Islet of Langerhans (tissue), 1 donor: ENCODE measurements around the gene TPRN.

Experiments
- FAIRE-seq: peaks from one replicate; lab custom pipeline; 2011; peaks lifted over from hg19 to GRCh38; lab: Jason Lieb, UNC

Gene TPRN

DNA sequence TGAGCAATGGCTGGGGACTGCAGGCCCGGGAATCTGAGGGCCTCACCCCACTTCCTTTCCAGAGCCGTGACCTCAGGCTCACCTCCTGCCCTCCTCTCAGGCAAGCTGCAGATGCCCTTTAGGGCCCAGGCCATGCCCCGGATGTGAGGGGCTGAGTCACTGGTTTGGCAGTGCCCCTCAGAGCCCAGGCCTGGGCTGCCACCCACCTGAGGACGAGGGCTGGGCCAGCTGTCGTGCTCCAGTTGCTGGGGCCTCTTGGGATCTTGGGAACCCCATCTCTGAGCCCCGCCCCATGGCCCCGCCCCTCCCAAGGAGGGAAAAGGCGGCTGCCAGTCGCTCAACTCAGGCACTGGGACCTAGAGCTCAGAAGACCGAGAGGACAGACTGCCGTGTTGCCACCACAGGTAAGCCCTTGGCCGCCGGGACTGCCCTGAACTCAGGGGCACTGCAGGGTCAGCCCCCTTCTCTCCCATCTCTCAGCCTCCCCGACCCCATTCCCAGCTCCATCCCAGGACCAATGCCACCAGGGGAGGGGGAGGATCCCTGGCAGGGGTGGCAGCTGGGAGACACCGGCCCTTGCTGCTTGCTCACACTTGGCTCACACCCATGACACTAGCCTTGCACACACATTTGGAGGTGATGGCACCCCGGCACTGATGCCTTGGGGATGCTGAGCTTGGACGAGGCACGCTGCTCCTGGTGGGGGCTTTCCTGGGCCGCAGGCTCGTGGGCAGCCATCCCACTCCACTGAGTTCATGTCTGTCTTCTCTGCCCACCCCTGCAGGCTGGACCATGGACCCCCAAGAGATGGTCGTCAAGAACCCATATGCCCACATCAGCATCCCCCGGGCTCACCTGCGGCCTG, 24.5 kb upstream of the TPRN start, which contains the start of gene CYSRT1:
TSS of gene CYSRT1 (plus strand) at position 345 of the 865 bp plus-strand sequence. CDS start at position 793, 448 bp downstream.
- FAIRE-seq: no peak

DNA sequence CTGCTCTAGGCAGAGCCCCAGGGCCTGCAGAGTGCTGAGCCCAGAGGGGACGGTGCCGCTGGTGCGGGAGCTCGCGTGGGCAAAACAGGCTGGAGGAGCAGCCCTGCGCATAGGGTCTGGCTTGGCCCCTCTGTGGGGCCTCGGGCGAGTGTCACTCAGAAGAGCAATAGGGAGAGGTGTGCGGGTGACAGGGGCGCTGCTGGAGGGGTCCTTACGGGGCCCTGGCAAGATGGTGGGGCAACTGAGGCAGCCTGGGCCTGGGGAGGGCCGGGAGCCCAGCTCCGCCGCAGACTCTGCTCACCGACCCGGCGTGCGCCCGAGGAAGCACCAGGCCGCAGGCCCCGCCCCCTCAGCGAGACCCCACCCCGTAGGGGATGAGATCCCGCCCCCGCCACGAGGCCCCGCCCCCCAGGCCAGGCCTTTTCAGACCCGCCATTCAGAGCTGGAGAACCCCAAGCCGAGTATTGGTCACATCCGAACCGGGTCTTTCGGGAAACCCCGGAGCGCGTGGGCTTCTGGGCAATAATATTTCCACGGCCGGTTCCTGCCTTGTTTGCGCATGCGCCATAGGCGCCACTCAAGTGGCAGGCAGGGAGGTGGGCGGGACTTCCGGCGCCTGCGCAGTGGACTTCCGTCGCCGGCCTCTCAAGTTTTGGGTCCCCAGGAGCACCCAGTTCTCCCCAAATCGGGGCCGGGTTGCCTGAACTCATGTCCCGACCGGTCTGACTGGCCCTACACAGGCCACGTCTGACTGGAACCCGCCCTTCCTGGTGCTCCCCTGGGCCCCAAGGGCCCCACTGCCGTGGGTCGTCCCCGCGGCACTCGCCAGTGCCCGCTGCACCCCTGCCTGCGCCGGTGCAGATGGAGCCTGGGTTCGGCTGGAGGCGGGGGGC, 22.8 kb upstream of the TPRN start:
- peak; percentile 27 for FAIRE-seq

DNA sequence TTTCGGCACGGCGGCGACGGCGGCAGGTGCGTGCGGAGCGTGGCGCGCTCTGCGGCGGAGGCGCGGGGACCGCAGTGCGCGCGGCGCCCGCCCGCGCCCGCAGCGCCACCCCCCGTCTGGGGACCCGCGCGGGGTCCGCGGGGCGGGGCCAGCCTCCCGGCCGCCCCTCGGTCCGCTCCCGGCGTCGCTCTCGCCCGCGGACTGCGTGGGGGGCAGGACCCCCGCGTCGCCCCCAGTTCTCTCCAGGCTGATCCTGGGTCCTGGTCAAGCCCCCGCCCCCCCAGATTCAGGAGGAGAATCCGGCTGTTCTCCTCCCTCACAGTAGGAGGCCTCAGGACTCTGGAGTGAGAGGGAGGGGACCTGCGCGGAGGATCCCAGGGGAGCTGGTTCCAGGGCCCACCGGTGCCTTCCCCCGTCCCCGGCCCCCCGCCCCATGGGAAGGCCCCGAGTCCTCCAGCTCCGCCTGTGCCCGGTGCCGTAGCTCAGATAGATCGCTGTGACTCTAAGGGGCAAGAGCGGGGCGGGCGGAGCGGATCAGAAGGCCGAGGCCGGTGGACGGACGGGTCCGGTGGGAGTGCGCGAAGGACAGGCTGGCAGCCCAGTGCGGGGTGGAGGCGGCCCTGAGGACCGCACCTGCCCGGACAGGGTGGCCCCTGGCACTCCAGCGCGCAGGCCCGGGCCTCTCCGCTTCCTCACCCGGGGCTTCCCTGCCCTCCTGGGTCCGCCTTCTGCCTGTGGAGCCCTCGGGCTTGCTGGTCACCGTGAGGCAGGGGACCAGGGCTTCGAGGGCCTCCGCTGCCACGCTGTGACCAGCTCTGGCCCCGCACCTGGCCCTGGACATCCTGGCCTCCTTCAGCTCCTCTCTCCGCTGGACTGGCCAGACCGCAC, 21.9 kb upstream of the TPRN start, which contains the start of gene RNF208:
TSS of gene RNF208 (minus strand) at position 51 of the 888 bp plus-strand sequence. CDS start 1,028 bp downstream, outside the sequence.
- no peak for FAIRE-seq

DNA sequence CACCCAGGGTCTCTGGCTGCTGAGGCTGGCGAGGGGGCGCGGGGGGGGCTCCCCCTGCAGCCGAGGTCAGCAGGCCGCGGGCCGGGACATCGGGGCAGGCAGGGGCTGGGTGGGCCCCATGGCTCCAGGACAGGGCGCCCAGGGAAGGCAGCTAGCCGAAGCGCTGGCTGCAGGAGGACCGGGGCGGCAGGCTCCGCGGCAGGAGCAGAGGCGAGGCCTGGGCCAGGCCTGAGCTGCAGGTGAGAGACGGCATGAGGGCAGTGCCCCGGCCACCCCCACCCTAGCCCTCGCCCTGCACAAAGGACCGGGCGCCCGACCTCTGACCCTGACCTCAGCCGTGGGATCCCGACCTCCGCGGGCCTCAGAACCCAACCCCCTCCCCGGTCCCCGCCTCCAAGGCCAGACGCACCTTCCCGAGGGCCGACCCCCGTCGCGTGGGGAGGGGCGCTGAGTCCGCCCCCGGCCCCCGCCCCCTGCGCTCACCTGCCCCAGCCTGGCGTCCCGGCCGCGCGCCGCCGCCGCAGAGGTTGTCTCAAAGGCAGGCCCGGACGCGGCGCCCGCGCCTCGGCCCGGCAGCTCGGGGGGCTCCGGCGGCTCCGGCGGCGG, 21.1 kb upstream of the TPRN start:
- no peak for FAIRE-seq

DNA sequence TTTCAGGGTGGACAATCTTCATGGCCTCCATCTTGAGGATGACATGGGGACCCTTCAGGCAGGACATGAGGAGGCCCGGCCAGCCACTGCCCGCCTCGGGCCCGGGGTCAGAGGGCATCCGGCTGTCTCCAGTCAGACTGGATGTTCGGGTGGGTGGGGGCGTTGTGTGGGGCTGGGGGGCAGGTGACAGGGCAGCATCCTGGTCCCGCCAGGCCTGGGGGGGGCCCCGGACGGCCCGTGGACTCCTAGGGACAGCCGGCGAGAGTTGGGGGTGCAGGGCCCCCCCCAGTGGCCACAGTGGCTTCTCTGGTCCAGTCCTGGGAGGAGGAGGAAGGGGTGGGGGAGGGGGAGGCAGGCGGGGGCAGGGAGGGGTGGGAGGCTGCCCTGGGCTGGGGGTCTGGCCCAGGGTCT, 20.6 kb upstream of the TPRN start:
- no peak for FAIRE-seq

DNA sequence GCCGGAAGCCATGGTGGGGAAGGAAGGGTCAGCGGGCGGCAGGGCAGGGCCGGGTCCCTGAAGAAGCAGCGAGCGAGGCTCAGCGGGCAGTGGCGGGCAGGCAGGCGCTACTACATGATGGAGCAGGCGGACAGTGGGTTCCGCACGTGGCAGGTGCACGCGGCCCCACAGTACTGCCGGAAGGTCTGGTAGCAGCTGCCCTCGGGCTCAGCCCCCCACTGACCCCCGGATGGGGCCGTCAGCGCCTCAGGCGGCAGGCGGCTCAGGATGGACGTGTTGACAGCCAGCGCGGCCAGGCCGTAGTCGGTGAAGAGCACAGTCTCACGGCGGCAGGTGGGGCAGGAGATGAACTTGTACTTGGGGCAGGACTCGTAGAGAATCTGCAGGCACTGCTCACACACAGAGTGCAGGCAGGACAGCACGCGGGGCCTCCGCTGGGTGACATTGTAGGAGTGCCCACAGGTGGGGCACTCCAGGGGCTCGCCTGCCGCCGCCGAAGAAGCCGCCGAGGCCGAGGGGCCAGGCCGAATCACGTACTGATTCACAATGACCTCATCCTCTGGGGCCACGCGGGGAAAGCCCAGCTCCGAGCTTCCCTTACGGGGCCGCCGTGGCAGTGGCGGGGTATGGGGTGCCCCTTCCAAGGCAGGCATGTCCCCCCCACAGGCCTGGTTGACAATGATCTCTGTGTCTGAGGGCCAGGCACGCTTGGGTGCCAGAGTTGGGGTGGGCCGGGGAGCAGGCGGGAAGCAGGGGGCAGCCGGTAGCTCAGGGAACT, 20.0 kb upstream of the TPRN start:
- FAIRE-seq: no peak

DNA sequence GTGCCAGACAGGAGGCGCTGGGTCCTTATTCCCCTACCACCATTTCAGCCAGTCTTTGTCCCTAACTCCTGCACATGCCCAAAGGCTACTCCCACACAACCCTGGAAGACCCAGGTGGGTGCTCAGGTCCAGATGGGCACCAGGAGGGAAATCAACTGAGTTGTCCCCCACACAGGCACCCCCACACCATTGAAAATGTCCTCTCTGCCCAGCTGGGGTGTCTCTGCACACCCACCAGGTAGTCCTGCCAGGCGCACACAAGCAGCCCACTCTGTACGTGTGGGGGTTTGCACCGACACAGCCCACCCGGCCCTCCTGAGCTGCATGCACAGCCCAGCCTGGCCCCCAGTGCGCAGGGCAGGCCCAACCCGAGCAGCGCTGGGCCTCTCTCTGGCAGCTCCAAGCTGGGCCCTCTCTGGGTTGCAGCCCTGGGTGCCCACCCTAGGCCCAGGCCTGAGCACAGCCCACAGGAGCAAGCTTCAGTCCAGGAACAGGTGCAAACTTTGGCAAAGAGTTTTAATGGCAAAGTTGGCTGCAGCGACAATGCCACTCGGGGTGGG, 19.3 kb upstream of the TPRN start:
- no peak for FAIRE-seq

DNA sequence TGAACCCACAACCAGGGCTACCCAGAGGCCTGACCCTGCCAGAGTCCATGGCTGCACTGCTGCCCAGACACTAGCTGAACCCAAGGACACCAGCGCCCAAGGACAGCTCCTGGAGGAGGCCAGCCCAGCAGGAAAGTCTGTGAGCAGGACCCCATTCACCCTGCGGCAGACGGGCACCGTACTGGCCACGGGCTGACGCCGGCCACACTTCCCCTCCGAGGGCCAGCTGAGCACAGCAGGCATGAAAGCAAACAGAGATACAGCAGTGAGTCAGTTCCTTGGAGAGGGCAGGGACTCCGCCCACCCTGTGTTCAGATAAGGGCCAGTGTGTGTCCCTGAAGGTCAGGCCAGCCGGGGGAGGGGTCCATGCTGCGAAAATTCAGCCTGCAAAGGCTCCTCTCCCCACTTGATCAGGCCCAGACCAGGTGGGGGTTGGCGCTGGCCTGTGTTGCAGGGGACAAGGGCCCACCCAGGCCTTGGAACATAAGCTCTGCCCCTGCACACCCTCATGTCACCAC, 18.3 kb upstream of the TPRN start:
- FAIRE-seq: no peak

DNA sequence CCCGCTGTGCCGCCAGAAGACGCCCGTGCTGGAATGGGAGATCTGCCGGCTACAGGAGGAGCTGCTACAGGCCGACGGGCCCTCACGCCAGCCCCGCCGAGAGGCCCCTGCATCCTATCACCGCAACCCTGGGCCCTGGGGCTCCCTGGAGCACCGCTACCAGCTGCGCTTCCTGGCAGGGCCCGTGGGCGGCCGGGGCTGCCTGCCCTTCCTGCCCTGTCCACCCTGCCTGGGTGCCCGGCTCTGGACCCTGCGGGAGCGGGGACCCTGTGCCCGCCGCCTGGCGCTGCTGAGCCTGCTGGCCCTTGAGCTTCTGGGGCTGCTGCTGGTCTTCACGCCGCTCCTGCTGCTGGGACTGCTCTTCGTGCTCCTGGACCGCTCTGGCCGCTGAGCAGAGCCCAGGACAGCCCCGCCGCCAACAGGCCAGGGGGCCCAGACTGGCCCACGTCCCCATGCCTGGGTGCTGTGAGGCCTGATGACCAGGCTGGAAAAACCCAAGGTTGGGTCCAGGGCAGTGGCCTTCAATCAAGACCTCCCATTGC, 17.7 kb upstream of the TPRN start:
- FAIRE-seq: no peak

DNA sequence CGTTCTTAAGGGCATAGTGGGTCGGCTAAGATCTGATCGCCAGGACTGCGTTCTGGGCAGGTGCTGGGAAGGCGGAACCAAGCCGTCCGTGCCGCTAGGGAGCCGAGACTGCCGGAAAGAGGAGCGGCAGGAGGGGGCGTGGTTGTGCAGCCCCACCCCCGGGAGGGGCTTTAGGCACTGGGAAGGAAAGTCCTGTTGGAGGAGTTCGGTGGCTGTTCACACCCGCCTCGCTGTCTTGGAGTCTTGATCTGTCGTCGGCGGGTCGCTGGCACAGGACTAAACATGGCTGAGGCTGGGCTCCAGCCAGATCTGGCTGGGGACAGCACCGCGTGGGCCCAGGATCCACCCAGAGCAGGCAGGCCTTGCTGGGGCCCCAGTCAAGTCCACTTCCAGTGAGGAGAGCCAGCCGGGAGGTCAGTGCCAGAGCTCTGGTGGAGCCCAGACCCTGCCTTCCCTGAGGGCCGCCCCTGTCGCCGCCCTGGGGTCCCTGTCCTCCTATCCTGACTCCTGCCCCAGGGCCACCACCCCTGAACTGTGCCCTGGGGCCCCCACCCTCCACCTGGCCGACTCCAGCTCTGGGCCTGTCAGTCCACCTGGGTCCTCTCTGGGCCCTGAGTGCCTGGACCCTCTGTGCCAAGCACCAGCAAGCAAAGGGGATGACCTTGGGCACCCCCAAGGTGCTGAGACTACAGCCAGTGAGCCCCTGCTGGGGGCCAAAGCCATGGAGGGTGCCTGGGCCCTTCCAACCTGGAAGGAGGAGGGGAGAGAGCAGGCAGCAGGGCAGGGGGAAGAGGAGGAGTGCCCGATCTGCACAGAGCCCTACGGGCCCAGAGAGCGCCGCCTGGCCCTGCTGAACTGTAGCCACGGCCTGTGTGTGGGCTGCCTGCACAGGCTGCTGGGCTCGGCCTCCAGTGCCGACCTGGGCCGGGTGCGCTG, 17.0 kb upstream of the TPRN start:
- no peak for FAIRE-seq

DNA sequence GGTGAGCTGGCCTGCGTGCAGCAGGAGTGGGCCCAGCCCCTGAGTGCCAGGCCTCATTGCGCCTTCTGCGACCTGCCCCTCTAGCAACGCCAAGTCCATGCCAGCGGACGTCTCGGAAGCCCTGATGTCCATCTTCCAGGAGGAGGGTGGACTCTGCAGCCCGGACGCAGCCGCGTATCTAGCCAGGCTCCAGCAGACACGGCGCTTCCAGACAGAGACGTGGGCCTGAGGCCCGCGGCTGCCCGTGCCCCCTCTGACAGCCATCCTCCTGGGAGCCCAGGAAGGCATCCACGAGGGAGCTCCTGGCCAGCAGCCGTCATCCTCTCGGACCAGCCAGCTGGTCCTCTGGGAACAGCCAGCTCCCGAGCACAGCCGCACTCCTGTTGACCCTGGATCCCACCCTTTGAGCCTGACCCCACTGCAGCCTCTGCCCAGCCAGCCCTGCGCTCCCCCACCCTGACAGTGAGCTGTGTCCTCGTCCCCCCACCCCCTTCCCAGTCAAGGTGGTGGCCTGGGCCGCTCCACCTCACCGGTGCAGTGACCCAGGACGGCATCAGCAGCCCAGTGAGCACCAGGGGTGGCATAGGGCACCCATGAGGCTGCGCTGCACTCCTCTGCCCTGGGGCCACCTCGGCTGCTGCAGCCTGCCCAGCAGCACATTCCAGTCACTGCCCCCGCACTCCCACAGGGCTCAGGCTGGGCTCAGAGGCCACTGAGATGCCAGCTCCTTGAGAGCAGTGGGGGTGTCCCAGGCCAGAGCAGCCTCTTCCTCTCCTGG, 15.8 kb upstream of the TPRN start:
- FAIRE-seq: no peak

DNA sequence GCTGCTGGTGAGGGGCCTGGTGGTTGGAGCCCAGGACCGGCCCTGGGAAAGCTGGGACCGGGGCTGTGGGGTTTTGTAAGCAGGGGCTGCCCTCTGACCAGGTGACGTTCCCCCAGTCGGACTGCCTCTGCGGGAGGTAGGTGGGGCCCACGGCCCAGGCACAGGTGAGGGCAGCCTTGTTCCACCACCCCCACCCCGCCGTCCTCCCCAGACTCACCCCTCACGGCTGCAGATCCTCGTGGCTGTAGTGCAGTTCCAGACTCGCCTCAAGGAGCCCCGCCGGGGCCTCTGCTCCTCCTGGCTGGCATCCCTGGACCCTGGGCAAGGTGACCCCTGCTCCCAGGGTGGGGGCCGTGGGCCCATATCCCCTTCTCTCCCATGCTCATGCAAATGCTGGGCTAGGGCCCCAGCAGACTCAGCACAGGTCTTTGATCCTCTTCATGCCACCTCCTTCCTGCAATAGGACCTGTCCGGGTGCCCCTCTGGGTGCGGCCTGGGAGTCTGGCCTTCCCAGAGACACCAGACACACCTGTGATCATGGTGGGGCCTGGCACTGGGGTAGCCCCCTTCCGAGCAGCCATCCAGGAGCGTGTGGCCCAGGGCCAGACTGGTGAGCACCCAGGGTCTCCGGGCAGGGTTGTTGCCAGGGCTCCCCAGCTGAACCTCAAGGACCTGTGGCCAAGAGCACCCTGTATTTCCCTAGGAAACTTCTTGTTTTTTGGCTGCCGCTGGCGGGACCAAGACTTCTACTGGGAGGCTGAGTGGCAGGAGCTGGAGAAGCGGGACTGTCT, 14.8 kb upstream of the TPRN start:
- no peak for FAIRE-seq

DNA sequence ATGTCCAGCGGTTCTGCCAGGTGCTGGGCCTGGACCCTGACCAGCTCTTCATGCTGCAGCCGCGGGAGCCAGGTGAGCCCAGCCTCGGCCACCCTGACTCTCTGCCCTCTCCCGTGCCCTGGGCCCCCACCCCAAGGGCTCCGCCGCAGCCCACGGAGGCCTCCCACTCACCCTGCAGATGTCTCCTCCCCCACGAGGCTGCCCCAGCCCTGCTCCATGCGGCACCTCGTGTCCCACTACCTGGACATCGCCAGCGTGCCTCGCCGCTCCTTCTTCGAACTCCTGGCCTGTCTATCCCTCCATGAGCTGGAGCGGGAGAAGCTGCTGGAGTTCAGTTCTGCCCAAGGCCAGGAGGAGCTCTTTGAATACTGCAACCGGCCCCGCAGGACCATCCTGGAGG, 14.1 kb upstream of the TPRN start:
- no peak for FAIRE-seq

DNA sequence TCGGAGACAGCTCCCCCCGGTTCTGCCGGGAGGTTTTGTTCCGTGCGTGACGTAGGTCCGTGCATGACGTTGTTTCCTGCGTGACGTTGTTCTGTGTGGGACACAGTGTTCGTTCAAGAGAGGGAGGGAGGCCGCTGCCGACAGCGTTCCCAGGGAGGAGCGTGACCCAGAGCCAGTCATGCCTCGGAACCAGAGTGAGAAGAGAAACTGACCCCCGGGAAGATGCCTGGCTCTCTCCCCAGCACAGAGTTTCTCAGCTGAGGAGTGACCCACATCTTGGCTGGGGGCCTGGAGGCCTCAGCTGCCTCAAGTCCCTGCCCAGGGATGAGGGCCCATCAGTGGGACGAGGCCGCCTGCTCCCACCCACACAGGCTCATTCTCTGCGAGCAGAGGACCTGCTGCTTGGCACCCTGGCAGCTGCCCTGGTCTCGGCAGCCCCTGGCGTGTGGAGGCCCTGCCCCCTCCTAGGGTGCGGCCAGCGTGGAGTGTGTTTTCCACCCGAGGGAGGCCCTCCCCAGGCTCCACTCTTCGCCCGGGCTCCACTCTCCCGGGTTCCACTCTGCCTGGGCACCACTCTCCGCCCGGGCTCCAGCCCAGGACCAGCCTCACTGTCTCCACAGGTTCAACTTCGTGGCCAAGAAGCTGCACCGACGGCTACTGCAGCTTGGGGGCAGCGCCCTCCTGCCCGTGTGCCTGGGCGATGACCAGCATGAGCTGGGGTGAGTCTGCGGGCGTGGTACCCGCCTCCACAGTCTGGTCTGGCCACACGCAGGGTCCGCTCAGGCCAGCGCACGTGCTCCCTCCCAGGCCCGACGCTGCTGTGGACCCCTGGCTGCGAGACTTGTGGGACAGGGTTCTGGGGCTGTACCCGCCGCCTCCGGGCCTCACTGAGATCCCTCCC, 12.9 kb upstream of the TPRN start:
- no peak for FAIRE-seq

DNA sequence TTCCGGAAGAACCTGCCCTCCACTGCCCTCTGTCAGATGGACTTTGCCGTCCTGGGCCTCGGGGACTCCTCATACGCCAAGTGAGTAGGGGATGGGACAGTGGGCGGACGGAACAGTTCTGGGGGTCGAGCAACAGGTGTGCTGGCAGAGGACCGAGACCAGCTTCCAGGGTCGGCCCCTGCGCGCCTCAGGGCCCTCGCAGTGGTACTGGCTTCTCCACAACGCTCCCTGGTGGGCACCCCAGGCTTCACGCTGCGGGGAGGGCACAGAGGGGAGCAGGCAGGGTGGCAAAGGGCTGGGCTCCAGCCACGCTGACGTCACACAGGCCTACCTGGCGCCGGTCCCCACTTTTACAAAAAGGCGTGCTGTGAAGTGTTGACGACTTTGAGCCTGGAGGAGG, 12.0 kb upstream of the TPRN start:
- no peak for FAIRE-seq

DNA sequence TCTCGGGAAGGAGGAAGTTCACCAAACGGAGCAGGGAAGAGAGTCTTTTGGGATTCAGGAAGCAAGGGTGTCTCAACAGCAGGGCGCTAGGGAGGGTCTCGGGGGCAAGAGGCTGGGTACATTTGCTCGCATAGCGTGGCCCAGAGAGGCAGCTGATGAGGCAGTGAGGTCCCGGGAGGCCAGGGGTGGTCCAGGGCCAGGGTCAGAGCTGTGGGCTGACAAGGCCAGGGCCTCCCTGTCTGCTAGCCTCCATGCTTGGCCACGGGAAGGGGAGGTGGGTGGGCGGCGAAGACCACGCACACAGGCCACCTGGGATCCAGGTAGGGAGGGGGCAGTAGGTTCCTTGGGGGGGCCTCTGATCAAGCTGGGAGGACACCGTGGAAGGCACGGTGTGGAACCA, 11.0 kb upstream of the TPRN start:
- FAIRE-seq: no peak
